Epithelial cell of esophagus (primary cell): ENCODE data around the gene SLC12A3.

ENCODE experiments used
- DNase-seq: peaks from one replicate; pipeline ENCODE4 v3.0.0; 2010; ENCODE audit warnings: low read depth
- H3K4me3 ChIP-seq: 2 replicates; pipeline ENCODE4 v1.5.1; 2011; ENCODE audit warnings: mild to moderate bottlenecking, low read length, control low read depth
- TF ChIP-seq, protein P1 (sequence below): IDR thresholded peaks from 2 replicates; pipeline ENCODE4 v1.5.1; 2011; ENCODE audit warnings: low read depth, mild to moderate bottlenecking, low read length, control low read depth, inconsistent platforms; ENCODE audit not compliant: insufficient read depth; ENCODE audit errors: missing control alignments

Gene SLC12A3

DNA sequence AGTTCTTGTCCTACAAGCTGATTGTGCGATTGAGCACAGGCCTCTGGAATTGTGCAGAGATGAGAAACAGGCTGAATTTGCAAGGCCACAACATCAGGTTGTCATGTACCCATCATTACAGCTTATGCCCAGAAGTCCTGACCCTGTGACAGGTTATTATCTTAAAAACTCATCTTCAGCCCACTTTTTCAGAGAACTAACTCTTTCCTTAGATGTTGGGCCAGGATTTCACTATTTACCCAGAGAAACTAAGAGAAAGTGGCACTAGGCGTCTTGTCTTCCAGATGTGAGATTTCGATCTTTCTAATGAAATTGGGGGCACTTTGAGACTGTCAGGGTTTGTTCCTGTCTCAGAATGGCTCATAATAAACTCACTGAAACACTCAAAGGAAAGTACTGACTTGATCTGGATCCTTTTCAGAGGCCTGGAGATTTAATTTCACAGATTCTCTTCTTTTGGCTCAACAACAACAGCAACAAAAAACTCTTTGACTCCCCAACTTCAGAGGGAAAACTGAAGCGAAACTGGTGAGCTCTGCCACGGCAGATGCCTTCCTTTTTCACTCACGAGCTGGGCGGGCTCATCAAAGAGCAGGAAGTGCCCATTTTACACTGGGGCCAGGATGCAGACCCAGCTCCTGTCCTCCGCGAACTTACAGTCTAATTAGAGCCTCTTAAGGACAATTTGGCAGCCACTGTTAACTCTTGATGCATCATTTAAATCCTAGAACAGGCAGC is 17.7 kb upstream of the SLC12A3 start:
- TF ChIP-seq, protein P1, sequence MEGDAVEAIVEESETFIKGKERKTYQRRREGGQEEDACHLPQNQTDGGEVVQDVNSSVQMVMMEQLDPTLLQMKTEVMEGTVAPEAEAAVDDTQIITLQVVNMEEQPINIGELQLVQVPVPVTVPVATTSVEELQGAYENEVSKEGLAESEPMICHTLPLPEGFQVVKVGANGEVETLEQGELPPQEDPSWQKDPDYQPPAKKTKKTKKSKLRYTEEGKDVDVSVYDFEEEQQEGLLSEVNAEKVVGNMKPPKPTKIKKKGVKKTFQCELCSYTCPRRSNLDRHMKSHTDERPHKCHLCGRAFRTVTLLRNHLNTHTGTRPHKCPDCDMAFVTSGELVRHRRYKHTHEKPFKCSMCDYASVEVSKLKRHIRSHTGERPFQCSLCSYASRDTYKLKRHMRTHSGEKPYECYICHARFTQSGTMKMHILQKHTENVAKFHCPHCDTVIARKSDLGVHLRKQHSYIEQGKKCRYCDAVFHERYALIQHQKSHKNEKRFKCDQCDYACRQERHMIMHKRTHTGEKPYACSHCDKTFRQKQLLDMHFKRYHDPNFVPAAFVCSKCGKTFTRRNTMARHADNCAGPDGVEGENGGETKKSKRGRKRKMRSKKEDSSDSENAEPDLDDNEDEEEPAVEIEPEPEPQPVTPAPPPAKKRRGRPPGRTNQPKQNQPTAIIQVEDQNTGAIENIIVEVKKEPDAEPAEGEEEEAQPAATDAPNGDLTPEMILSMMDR, result no peak
- no peak overlapping the region for H3K4me3 ChIP-seq
- no peak for DNase-seq

DNA sequence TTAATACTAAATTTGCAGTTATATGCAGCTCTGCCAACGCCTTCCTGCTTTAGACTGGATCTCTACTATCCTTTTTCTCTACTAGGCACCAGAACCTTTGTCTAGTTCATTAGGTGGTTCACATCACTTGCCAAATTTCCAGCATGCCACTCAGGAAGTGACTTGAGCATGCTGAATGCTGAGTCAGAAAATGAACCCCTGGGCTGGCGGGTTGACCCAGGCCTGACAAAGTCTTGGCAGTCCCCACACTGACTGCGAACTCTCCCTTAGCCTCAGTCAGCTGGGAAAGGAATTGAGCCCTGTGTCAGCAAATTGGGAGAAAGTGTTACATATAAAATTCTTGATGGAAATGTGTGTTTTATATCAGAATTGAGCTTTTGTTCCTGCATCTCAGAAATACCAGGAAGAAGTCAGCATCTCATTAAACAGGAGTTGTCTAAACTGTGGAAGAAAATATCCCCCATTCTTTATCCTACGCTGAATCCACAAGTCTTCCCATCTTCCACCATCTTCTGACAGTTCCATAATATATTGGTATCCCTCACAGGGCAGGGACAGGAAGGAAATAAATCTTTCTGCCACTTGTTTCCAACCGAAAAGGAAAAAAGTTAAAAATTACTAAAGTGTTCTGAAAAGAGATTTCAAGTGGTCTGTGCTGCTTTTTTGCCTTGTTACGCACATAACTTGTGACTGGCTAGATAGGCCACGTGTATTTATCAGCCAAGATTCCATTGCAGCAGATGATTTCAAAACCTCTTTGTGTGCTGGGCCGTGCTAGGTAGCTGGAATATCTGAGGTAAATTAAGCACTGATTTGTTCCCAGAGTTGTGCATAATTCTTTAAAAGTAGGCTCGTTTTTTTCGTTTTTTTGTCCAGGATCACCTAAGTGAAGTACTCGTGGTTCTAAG is 16.7 kb upstream of the SLC12A3 start:
- TF ChIP-seq, protein P1, result no peak
- peak; percentile 62 for DNase-seq
- no peak overlapping the region for H3K4me3 ChIP-seq

DNA sequence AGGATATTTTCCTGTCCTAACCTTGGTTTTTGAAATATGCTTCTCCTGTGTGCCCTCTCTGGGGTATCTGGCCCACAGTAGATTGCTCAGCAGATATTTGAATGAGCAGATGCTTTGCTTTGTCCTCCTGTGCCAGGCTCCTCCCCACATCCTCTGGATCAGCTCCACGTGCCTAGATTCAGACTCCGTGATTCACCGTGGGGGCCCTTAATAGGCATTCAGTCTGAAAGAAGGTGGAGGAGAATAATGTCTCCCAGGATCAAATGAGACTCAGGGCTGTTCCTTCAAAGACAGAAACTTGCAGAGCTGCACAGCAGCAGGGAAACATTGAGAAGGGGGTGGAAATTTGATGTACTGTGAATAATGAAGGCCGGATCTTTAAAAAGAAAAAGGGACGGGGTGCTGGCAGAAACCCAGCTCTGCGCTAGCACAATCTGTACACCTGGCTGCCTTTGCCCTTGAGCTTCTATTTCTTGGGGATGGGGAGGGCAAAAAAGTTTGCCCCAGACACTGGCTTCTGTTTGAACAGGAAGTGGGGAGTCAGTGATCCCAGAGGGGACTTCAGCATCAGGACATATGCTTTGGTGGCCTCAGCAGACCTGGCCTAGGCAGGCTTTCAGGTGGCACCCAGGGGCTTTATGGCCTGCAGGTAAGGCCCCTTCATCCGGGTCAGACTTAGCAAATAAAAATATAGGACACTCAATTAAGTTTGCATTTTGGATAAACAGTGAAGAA is 15.9 kb upstream of the SLC12A3 start:
- peak; percentile 76 for DNase-seq
- H3K4me3 ChIP-seq, result no peak overlapping the region
- TF ChIP-seq, protein P1, result no peak

DNA sequence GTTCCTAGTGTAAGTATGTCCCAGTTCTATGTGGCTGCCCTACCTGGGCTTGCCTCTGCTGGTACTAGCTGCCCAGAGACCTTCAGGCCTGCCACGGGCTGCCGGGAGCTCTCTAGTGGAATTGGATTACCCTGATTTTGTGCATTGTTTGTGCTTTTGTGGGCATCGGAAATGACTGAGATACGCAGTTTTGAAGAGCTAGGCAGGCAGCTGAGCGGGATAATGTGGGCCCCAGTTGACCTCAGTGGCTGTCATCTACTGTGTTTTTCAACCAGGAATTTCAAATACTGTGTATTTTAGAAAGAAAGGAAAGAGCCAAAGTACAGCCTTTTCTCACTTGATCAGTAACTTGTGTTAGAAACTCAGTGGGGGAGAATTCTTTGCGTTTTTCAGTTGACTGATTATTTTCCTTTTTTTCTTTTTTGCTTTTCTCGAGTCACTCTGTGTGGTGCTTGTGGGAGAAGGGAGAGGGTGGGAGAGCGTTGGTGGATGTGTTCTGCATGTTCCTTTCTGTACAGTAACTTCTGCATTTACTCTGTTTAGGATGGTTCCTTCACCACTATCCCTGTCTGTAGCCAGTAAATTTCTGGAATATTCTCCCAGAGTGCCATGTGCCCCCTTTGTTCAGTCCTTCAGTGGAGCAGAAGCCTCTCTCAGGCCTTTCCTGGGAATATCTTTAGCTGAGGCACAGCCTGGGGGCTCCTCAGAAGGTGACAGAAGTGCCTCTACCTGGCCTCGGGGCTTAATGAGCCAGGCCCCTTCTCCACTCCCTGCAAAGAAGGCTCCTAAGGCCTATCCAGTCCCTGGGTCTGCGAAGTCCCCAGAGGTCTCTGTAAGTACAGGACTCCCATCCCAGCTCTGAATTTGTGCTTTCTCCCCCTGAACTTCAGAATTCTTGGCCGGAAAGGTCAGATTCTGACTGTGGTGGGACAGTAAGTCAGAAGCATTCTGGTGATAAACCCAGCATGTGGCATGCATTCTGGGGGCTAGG is 15.0 kb upstream of the SLC12A3 start:
- H3K4me3 ChIP-seq, result no peak overlapping the region
- DNase-seq, result no peak
- TF ChIP-seq, protein P1, result no peak

DNA sequence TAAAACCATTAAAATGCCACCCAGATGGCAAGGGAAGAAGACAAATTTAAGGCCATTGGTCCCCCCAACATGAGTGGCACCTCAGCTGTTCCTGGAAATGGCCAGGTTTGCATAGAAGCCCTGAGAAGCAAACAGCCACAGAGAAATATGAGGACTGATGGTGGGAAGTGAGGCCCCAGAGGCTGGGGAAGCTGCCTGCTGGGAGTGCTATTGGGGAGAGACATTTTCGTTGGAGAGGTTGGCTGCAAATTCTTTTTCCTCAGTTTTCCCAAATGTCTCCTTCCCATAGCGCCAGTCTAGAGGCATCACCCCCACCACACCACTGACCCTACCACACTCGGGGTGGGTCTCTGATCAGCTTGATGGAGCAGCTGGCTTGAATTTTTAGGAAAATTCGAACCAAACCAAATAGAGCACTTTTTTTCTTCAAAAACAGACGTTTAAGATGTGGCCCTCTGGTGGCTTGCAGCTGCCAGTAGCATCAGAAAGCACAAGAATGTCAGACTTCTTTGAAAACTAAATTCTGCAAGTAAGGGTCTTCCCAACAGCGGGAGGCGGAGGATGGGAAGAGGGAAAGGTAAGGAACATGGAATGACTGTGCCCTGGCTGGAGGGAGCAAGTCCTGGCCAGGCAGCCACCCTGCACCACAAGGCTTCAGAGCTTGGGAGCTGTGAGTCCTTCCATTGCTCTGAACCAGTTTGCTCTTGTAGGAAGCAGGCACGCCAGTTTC is 13.2 kb upstream of the SLC12A3 start:
- H3K4me3 ChIP-seq, result no peak overlapping the region
- DNase-seq, result no peak
- TF ChIP-seq, protein P1, result peak; percentile 41
